Neural crest cell (in vitro differentiated cells): ENCODE measurements around the gene FLT3. TPM values are rescaled to one million over a fixed set of nuclear protein-coding genes. Genes with fewer than 3 reads are reported as not detected.
"Not testable (repeated sequence)": the region's sequence is repeated elsewhere in the genome, so short reads cannot be mapped to it uniquely, and the experiment has no call there.

Source experiments
- DNase-seq: peaks from one replicate; pipeline ENCODE4 v3.0.0; 2021; ENCODE audit warnings: low read depth, mixed read lengths, low spot score
- H3K27ac Mint-ChIP-seq: one replicate; pipeline ENCODE4 v1.8.0; 2021; ENCODE audit warnings: mild to moderate bottlenecking, mixed read lengths; ENCODE audit not compliant: unreplicated experiment
- H3K27me3 Mint-ChIP-seq: 2 replicates; pipeline ENCODE4 v1.8.0; 2021; ENCODE audit warnings: low read depth, mild to moderate bottlenecking, mixed read lengths
- H3K36me3 Mint-ChIP-seq: 2 replicates; pipeline ENCODE4 v1.8.0; 2021; ENCODE audit warnings: low read depth, mild to moderate bottlenecking, mixed read lengths
- H3K4me1 Mint-ChIP-seq: 2 replicates; pipeline ENCODE4 v1.8.0; 2021; ENCODE audit warnings: mixed read lengths
- H3K4me3 Mint-ChIP-seq: one replicate; pipeline ENCODE4 v1.8.0; 2021; ENCODE audit warnings: mild to moderate bottlenecking, mixed read lengths
- H3K9me3 Mint-ChIP-seq: 2 replicates; pipeline ENCODE4 v1.8.0; 2021; ENCODE audit warnings: mixed read lengths
- CTCF ChIP-seq: fragments of 200-600 bp; sonication (generic); conservative IDR thresholded peaks from 2 replicates; pipeline ENCODE4 v1.5.0; 2021; ENCODE audit warnings: antibody characterized with exemption, mild to moderate bottlenecking
- total RNA-seq: library from RNA; stranded (reverse); gene quantifications from 2 replicates; pipeline ENCODE4 v1.2.1, GENCODE V29; 2021

The FLT3 gene
- total RNA-seq, 1 donor from 2014 or later, result not detected

GRCh38 chr13:27965740-27966640 is 134.4 kb downstream of the FLT3 start:
- Mint-ChIP-seq H3K36me3 (no peaks in the 10 kb centered on the region), H3K27ac (no peak overlapping the region), H3K4me1 (peaks cover 27% of the 10 kb centered on the region), H3K4me3 (peak overlapping the region; percentile 77), H3K27me3 (peaks cover 100% of the 10 kb centered on the region), H3K9me3 (no peaks in the 10 kb centered on the region)
- TF ChIP-seq CTCF, result no peak
- DNase-seq, result no peak

- Mint-ChIP-seq H3K27ac (no peak overlapping the region), H3K27me3 (peaks cover 99% of the 10 kb centered on the region), H3K4me1 (peaks cover 27% of the 10 kb centered on the region), H3K36me3 (no peaks in the 10 kb centered on the region), H3K4me3 (no peak overlapping the region), H3K9me3 (no peaks in the 10 kb centered on the region)
- no peak for DNase-seq
- no peak for TF ChIP-seq CTCF
These were observed 135.0 kb downstream of the FLT3 start for GRCh38 chr13:27965343-27965739.

GRCh38 chr13:27964741-27965323 is 135.5 kb downstream of the FLT3 start:
- TF ChIP-seq CTCF, result no peak
- no peak overlapping the region for H3K4me3 Mint-ChIP-seq
- H3K36me3 Mint-ChIP-seq, result no peaks in the 10 kb centered on the region
- no peak for DNase-seq
- peaks cover 30% of the 10 kb centered on the region for H3K4me1 Mint-ChIP-seq
- H3K9me3 Mint-ChIP-seq, result no peaks in the 10 kb centered on the region
- H3K27me3 Mint-ChIP-seq, result peaks cover 99% of the 10 kb centered on the region
- no peak overlapping the region for H3K27ac Mint-ChIP-seq

GRCh38 chr13:27964206-27964605 is 136.2 kb downstream of the FLT3 start:
- Mint-ChIP-seq H3K27me3 (peaks cover 99% of the 10 kb centered on the region), H3K4me1 (peaks cover 25% of the 10 kb centered on the region)
- H3K36me3 Mint-ChIP-seq, H3K4me3 Mint-ChIP-seq, DNase-seq, H3K9me3 Mint-ChIP-seq, H3K27ac Mint-ChIP-seq: not testable (repeated sequence)

GRCh38 chr13:27963491-27963890 is 136.9 kb downstream of the FLT3 start:
- Mint-ChIP-seq H3K4me1 (peaks cover 23% of the 10 kb centered on the region), H3K27me3 (peaks cover 99% of the 10 kb centered on the region)

More at GRCh38 chr13:27963491-27963890, 136.9 kb downstream of the FLT3 start:
- no peak for TF ChIP-seq CTCF
- DNase-seq, result no peak
- Mint-ChIP-seq H3K9me3 (no peaks in the 10 kb centered on the region), H3K36me3 (no peaks in the 10 kb centered on the region), H3K4me3 (peak overlapping the region; percentile 2), H3K27ac (no peak overlapping the region)
